Mucosa of gallbladder (tissue), 1 donor: ENCODE results near the gene NDUFV3. TPM values are rescaled to one million over a fixed set of nuclear protein-coding genes. Genes with fewer than 3 reads are reported as not detected.
"Not testable (repeated sequence)": the region's sequence is repeated elsewhere in the genome, so short reads cannot be mapped to it uniquely, and the experiment has no call there.

ENCODE experiments used
- DNase-seq: peaks from one replicate; pipeline ENCODE4 v3.0.0-alpha.2; 2020; ENCODE audit warnings: low spot score
- total RNA-seq: library from RNA; stranded (reverse); gene quantifications from one replicate; pipeline ENCODE4 v1.2.1, GENCODE V29; 2021
- donor health status: DM: no; HTN: no; CAD: no.

Gene NDUFV3
- total RNA-seq, 1 donor from 2014 or later: 37.5 TPM

- DNase-seq: no peak
These were observed 37.2 kb upstream of the NDUFV3 start for GRCh38 chr21:42855937-42856335.

DNA sequence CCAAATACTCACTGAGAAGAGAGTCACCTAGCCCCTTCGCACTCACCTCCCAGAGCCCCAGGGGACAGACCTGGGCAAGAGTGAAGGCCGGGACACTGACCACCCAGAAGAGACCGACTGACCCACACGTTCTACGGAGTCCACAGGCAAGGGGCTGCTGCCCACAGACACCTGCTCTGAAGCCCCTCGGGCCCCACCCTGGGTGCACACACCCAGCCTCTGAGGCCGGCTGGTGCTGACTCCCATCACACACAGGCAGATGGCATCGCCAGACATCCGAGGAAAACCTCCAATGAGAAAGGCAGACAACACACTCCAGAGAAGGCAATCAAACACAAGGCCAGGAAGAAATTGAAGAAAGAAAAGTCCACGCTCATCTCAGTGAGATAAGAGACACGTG, 35.9 kb upstream of the NDUFV3 start:
- DNase-seq: no peak

DNA sequence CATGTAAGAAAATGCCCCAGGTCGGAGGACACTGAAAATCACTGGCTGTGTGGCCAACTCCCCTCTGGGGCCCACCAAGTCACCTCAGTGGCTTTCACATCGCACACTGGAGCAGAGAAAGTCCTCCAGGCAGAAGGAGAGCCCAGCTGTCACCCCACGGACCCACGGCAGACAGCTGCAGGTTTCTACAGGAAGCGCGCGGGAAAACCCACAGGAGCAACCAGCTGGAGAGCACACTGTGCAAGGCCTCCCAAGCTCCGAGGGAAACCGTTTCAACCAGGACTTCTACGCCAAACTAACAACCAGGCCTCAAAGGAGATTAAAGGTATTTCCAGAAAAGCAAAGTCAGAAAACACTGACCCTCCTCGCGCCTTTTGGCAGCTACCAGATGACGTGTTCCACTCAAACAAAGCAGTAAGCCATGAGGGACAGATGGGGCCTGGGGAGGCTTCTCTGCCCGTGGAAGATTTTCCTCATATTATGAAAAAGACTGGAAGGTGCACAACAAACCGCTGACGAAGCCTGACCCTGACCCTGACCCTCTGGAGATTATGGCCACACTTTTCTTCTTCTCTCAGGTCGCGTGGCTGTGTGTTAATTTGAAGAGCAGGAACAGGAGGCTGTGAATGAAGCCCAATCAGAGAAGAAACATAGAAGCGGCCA, 34.8 kb upstream of the NDUFV3 start:
- no peak for DNase-seq

DNA sequence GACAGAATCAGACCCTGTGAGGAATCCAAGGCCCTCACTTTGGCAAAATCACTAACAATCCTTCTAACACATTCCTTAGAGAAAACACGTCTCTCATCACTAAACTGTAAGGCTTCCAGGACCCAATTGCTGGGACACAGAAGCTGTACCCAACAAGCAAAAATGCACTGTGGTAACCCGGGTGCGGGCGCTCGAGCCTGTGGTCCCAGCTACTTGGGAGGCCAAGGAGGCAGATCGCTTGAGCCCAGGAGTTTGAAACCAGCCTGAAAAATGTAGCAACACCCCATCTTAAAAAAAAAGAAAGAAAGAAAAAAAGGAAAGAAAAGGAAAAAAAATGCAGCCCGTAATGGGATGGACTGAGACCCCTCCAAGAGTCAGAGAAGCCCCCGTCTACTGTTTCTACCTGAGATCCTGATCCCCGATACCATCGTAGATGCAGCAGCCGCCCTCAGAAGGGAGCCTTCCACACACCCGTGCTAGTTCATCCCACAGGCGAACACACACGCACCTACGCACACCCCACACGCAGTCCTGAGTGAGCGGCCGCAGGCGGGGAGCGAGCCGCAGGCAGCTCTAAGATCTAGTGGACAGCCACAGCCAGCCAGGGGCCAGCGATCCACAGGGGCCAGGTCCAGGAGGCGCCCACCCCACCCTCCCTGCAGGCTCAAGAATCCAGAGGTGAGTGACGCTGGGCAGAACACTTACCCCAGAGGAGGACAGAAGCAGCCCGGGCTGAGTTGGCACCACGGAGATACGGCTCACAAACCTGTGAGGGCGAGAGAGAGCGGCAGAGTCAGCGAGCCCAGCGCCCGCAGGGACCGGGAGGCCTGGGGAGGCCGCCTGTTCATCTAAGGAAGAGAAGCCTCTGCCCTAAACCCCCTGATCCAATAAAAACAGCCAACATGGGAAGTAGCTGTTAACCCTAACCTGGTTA, 33.9 kb upstream of the NDUFV3 start:
- DNase-seq: no peak

DNA sequence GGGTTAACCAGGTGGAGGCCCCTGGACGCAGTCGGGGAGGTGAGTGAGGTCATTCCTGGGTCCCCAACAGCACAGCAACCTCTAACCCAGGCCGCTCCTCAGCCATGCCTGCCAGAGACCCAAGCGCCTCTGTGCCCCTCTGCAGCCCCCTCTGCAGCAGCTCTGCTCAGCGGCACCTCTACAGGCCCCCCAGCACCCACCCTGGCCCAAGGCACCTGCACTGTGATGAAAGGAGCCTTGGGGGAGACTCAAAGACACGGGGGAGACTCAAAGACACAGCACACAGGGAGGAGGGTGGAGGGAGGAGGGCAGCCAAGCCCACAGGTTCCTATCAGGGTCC, 33.2 kb upstream of the NDUFV3 start:
- no peak for DNase-seq

DNA sequence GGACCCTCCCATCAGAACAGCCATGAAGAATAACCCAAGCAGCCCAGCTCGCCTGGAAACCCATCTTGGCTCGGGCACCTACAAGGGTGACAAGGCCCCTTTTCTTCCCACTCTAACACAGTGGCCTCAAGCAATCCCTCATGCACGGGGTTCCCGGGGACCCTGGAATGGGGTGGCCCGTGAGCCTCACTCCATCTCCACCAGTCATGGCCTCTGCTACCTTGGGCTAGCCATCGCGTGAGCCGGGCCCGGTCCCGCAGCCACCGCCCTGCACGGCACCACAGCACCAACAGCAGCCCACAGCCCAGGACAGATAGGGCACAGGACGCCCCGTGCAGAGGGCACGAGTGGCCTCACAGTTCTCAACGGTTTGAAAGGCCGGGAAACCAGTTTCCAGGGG, 32.8 kb upstream of the NDUFV3 start:
- no peak for DNase-seq

DNA sequence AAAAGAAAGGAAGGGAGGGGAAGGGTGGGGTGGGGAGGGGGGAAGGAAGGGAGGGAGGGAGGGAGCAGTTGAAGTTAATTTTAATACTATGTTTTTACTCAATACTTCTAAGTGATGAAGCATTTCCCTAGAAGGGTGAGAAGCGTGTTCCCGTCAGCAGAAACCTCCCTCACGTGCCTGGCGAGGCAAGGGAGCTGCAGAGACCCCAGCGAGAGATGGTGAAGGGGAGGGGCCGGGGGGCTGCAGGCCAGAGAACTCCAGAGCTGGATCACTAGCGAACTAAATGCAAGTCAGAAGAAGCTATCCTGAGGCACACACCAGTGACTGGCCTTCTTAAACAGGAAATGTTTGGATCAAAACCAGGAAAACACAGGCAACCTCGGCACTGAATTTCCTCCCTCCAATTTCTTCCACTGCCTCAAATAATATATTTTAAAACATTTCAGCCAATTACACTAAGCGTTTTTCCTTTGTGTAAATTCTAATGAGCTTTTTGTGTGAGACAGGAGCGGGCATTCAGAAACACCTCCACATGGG, 31.7 kb upstream of the NDUFV3 start:
- no peak for DNase-seq

GRCh38 chr21:42861848-42862400, 31.2 kb upstream of the NDUFV3 start:
- no peak for DNase-seq

GRCh38 chr21:42862774-42863503, 30.2 kb upstream of the NDUFV3 start:
- DNase-seq: peak; percentile 15

DNA sequence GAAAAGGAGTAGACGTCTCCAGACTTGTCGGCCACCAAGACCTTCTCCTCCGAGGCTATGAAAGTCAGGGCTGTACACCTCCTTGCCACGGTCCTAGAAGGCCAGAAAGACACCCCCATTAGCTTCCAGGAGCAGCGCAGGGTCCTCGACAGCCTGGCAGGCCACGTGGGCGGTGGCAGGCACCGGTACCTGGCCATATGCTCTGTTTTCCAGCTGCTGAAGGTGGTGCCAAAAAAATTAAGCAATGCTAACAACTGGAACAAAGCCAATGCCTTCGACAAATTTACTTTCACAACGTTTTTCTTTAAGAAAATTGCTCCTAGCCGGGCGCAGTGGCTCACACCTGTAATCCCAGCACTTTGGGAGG, 29.6 kb upstream of the NDUFV3 start:
- DNase-seq: no peak

GRCh38 chr21:42864286-42864685, 28.8 kb upstream of the NDUFV3 start:
- DNase-seq: no peak

GRCh38 chr21:42864815-42865775, 28.0 kb upstream of the NDUFV3 start:
- DNase-seq: no peak

DNA sequence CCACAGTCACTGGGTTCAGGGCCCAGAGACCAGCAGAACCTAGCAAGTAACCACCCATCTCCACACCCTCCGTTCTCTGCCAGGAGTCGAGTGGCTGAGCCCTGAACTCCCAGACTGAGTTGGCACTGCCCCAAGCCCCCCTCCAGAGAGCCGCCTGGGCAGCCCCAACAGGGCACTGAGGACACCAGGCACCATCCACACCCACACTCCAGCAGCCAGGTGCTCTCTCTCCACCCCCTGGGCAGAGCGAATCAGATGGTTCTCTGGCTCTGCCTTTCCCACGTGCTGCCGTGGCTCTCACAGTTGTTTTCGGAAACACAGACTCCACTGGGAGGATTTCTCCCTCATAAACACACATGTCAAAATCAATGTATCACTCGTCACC, 27.3 kb upstream of the NDUFV3 start:
- DNase-seq: no peak

GRCh38 chr21:42868196-42868595, 24.9 kb upstream of the NDUFV3 start:
- no peak for DNase-seq

GRCh38 chr21:42873096-42873495, 20.0 kb upstream of the NDUFV3 start:
- DNase-seq: no peak

- DNase-seq: not testable (repeated sequence)
These were observed 17.3 kb upstream of the NDUFV3 start for GRCh38 chr21:42875811-42876210.

GRCh38 chr21:42878678-42878992, 14.5 kb upstream of the NDUFV3 start:
- no peak for DNase-seq

DNA sequence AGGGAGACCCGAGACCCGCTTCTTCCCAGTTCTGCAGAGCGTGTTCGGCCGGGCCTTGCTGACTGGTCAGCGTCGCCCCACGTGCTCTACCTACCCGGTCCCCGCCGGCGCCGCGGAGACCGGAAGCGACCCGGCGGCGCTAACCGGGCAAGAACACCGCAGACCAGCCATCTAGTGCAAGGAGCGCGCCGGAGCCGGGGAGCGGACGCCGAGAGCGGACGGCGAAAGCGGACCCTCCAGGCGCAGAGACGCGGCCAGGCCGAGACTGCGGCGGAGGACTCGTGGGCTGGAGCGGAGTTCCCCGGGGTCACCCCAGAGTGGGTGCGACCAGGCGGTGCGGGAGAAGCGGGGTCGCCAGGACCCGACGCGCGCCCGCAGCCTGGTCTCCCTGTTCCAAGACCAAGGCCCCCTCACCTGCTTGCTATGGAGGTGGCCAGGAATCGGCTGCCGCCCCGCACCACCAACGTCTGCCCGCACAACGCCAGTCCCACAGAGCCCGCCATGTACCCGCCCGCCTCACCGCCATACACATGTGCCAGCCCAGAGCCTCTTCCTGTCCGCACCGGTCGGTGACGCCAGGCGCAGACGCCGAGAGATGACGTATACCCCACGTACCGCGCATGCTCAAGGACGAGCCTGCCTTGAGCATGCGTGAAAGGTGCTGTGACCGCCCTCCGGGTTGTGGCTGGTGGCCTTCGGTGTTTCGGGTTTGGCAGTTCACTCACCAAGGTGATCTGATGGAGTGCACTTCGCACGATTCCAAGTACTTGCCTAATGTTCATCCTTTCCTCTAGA, 13.9 kb upstream of the NDUFV3 start, which contains the start of gene WDR4:
WDR4 (minus strand) TSS at position 547 of the 795 bp plus-strand sequence; CDS start at position 503, 44 bp downstream.
- DNase-seq: peak; percentile 99

DNA sequence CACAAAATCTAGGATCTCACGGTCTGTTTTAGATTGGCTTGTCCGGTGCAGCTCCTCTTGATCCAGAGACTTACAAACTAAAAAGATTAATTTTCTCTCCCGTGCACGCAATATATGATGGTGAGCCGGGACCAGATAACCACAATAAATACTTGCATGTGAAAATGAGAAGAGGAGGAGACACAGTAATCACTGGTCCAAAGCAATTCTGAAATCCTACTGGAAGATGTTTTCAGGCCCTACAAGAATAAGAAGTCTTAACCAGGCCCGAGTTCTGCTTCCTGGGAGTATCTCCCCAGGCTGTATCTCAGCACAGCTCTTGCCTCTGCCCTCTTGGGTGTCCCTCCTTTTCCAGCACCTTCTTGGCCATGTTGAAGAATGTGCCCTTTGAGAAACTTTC, 12.8 kb upstream of the NDUFV3 start:
- DNase-seq: no peak

- DNase-seq: no peak
These were observed 9.2 kb upstream of the NDUFV3 start for GRCh38 chr21:42883921-42884320.
